A673 (cell line): ENCODE measurements around the gene NANS.

Experiments
- EZH2 ChIP-seq: fragments of 200-600 bp; sonication (generic); IDR thresholded peaks from 2 replicates; pipeline ENCODE4 v1.6.1; 2017; ENCODE audit warnings: borderline replicate concordance, low read depth, mild to moderate bottlenecking, mixed read lengths, antibody characterized with exemption, low read length; ENCODE audit not compliant: poor library complexity, severe bottlenecking
- TF ChIP-seq, protein P1 (sequence below): fragments of 300-800, 200-600 bp; sonication (generic); conservative IDR thresholded peaks from 2 replicates; pipeline ENCODE4 v1.5.1; 2017; ENCODE audit warnings: low read depth, mild to moderate bottlenecking, antibody characterized with exemption, low read length, moderate library complexity, mixed read lengths

- TF ChIP-seq, protein P1, sequence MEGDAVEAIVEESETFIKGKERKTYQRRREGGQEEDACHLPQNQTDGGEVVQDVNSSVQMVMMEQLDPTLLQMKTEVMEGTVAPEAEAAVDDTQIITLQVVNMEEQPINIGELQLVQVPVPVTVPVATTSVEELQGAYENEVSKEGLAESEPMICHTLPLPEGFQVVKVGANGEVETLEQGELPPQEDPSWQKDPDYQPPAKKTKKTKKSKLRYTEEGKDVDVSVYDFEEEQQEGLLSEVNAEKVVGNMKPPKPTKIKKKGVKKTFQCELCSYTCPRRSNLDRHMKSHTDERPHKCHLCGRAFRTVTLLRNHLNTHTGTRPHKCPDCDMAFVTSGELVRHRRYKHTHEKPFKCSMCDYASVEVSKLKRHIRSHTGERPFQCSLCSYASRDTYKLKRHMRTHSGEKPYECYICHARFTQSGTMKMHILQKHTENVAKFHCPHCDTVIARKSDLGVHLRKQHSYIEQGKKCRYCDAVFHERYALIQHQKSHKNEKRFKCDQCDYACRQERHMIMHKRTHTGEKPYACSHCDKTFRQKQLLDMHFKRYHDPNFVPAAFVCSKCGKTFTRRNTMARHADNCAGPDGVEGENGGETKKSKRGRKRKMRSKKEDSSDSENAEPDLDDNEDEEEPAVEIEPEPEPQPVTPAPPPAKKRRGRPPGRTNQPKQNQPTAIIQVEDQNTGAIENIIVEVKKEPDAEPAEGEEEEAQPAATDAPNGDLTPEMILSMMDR, result no peak
- TF ChIP-seq EZH2, result no peak
Measured at GRCh38 chr9:98031169-98031568, 25.4 kb upstream of the NANS start.
